Measurements from ENCODE around the gene NTS. TPM values are rescaled to one million over a fixed set of nuclear protein-coding genes. Genes with fewer than 3 reads are reported as not detected.

Gene NTS
- total RNA-seq, 1 experiment from 2014 or later: 21.9 TPM

GRCh38 chr12:85866986-85867776 lies 6.9 kb upstream of the NTS start:
- ChIA-PET POLR2A (no interaction called here), CTCF (interaction anchor here (0.6 to 3.9 kb wide), 28 partner anchors 9 to 712 kb away, joined by 3 to 24 read pairs (median 4); partner anchors contain the start of gene RASSF9)
- no peak overlapping the region for H3K27ac Mint-ChIP-seq
- DNase-seq (ENCODE audit: low spot score): no peak
- peak; percentile 89 for ATAC-seq
- peaks cover 11% of the 10 kb centered on the region for H3K36me3 Mint-ChIP-seq
- H3K27me3 Mint-ChIP-seq (ENCODE audit: low read depth): no peaks in the 10 kb centered on the region; the same call in 1 of the 2 replicates
- no peak for TF ChIP-seq MAX (CRISPR knock-in tag; IDR thresholded peaks at IDR 0.05)
- peak; percentile 70 for TF ChIP-seq CTCF (IDR thresholded peaks at IDR 0.05)
- TF ChIP-seq MXD4 (CRISPR knock-in tag; IDR thresholded peaks at IDR 0.05; ENCODE audit: borderline replicate concordance): no peak
- TF ChIP-seq ZNF317 (CRISPR knock-in tag; IDR thresholded peaks at IDR 0.05; ENCODE audit: borderline replicate concordance, low read depth): no peak
- no peak for TF ChIP-seq ZNF671 (CRISPR knock-in tag; IDR thresholded peaks at IDR 0.05)
- TF ChIP-seq PRRX2 (CRISPR knock-in tag; IDR thresholded peaks at IDR 0.05): no peak
- TF ChIP-seq NFE2L1 (CRISPR knock-in tag; IDR thresholded peaks at IDR 0.05): no peak
- H3K4me1 Mint-ChIP-seq: peaks cover 13% of the 10 kb centered on the region
- no peak overlapping the region for H3K4me3 Mint-ChIP-seq
- H3K9me3 Mint-ChIP-seq: peaks cover 21% of the 10 kb centered on the region

GRCh38 chr12:85872497-85873091 lies 1.5 kb upstream of the NTS start:
- TF ChIP-seq CREM (CRISPR knock-in tag; IDR thresholded peaks at IDR 0.05) (no peak), CTCF (IDR thresholded peaks at IDR 0.05) (peak; percentile 62)
- H3K27ac Mint-ChIP-seq: no peak overlapping the region
- POLR2A ChIA-PET: no interaction called here
- peaks cover 4% of the 10 kb centered on the region; the same call in 1 of the 2 replicates for H3K9me3 Mint-ChIP-seq
- DNase-seq (ENCODE audit: low spot score) (no peak), ATAC-seq (no peak)
- no peak overlapping the region for H3K4me3 Mint-ChIP-seq
- H3K27me3 Mint-ChIP-seq (ENCODE audit: low read depth): no peaks in the 10 kb centered on the region
- peaks cover 35% of the 10 kb centered on the region for H3K4me1 Mint-ChIP-seq
- no peaks in the 10 kb centered on the region for H3K36me3 Mint-ChIP-seq
- CTCF ChIA-PET: interaction anchor here (0.5 to 1.8 kb wide), 13 partner anchors 9 to 621 kb away, joined by 3 to 11 read pairs (median 3); no protein-coding TSS in a partner anchor

- DNase-seq (ENCODE audit: low spot score) (no peak), ATAC-seq (peak; percentile 56)
- H3K9me3 Mint-ChIP-seq: no peaks in the 10 kb centered on the region
- H3K4me1 Mint-ChIP-seq: peaks cover 27% of the 10 kb centered on the region
- no peak overlapping the region for H3K4me3 Mint-ChIP-seq
- no peaks in the 10 kb centered on the region for H3K36me3 Mint-ChIP-seq
- H3K27ac Mint-ChIP-seq: no peak overlapping the region
- ChIA-PET POLR2A (no interaction called here), CTCF (no interaction called here)
- no peaks in the 10 kb centered on the region for H3K27me3 Mint-ChIP-seq (ENCODE audit: low read depth)
- TF ChIP-seq USF2 (CRISPR knock-in tag; IDR thresholded peaks at IDR 0.05) (no peak), TP53 (CRISPR knock-in tag; IDR thresholded peaks at IDR 0.05) (no peak), ZNF281 (CRISPR knock-in tag; IDR thresholded peaks at IDR 0.05) (no peak), HMGA2 (CRISPR knock-in tag; IDR thresholded peaks at IDR 0.05) (no peak), TCF7 (CRISPR knock-in tag; IDR thresholded peaks at IDR 0.05; ENCODE audit: low read depth) (no peak), ZMAT4 (CRISPR knock-in tag; IDR thresholded peaks at IDR 0.05) (no peak), TEAD1 (CRISPR knock-in tag; IDR thresholded peaks at IDR 0.05) (no peak), ZNF232 (CRISPR knock-in tag; IDR thresholded peaks at IDR 0.05) (no peak), ZNF512 (CRISPR knock-in tag; IDR thresholded peaks at IDR 0.05; ENCODE audit: borderline replicate concordance) (no peak), HMGXB4 (CRISPR knock-in tag; IDR thresholded peaks at IDR 0.05) (no peak), JUN (CRISPR knock-in tag; IDR thresholded peaks at IDR 0.05) (no peak)
Observed at GRCh38 chr12:85877459-85877858, 3.4 kb downstream of the NTS start.
